HG02840 (cell line): ENCODE measurements around the gene NACA2.
"Not testable (repeated sequence)": the region's sequence is repeated elsewhere in the genome, so short reads cannot be mapped to it uniquely, and the experiment has no call there.

Experiments
- ATAC-seq: cut with Tn5 transposase; IDR thresholded peaks from one replicate; pipeline ENCODE4 v1.9.1; 2021; ENCODE audit warnings: mild to moderate bottlenecking, moderate library complexity, moderate number of reproducible peaks; ENCODE audit not compliant: unreplicated experiment, low FRiP score

The NACA2 gene

GRCh38 chr17:61580502-61580901, 10.5 kb downstream of the NACA2 start:
- no peak for ATAC-seq

DNA sequence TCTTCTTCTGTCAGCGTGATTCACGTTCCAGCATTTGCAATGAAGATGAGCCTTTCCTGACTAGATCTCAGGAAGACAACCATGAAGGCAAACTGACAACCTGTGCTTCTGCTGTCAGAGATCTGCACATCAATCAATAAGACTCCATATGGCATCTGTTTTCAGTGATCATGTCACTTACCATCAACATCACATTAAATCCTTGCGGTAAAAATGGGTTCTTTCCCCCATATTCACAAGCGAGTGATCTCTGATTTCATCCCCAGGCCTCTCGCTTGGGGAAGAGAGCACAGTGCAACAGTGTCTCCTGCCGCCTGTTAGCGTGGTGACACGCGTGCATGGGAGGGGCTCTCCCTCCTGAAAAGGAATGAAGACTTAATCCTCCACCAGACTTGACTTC, 11.1 kb downstream of the NACA2 start:
- no peak for ATAC-seq

GRCh38 chr17:61579347-61579746, 11.7 kb downstream of the NACA2 start:
- no peak for ATAC-seq

- no peak for ATAC-seq
Measured at GRCh38 chr17:61578645-61579044, 12.4 kb downstream of the NACA2 start.

GRCh38 chr17:61575983-61576382, 15.0 kb downstream of the NACA2 start:
- ATAC-seq, result no peak

DNA sequence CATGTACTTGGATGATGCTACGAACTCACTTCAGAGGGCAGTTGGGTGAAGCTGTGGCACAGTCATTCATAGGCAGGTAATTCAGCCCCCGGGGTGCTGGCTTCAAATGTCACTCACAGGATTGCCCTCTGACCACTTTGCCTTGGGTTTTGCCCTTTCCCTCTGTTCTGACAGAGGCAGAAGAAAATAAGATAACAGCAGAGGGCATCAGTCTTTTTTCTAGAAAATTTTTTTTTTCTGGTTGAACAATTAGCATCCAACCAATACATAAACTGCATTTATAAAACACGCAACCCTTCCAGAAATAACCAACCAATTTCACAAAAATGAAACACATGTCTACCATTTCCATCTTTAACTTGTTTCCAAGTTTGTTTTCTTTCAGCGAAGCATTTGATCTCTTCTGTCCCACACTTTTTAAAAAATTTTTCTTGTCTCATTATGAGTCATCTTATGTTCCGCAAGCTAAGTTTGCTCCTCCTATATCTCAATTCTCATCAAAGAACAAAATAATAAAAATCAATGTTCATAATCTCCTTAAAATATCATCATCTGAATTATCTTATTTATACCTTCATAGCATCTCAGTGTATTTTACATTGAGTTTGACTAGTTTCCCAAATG, 15.6 kb downstream of the NACA2 start:
- no peak for ATAC-seq

DNA sequence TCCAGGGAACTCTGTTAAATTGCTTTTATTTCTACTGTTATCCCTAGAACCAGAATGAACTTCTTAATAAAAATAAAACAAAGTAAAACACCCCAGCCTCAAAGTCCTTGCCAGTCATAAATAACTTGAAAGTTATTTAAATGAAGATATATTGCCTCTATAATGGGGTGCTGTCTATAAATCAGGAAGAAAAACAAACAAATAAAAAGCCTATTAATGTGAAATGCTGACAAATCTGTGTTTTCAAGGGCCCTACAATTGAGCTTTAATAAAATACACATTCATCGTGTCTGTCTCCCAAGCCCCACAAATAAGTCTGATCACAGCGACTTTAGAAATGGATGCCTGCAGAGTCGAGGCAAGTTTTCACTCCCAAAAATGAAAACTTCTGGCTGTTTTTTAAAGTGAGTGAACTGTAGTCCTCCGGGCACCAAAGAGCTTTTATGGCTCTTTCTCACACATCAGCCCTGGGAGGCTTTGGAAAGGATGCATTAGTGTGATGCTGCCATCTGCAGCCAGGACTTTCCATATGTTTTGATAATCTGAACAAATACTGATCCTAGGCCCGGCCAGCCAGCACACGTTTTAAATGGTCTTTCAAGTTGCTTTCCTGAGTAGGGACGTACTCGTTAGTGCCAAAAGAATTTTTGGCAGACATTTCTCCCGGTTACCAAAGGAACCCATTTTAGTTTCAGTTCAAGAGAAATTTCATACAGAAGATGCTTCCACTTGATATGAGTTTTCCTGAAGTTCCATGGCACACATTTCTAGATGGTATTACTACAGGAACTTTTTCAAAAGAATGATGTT, 16.3 kb downstream of the NACA2 start:
- ATAC-seq, result no peak

- ATAC-seq, result not testable (repeated sequence)
Measured at GRCh38 chr17:61572547-61572946, 18.5 kb downstream of the NACA2 start.

DNA sequence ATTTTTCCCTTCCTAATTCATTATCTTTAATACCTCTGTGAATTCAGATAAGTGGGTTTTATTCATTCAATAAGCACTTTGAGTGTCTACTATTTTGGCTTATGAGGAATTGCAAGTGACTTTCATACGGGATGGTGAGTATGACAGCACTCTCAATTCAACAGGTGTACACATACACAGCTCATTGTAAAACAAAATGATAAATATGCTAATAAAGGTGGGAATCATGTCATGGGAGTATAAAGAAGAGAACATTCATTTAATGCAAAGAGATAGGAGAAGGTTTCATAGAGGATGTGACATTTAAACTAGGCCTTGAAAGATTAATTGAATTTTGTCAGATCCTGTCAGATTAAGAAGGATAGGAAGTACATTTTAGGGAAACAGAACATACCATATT, 19.4 kb downstream of the NACA2 start:
- no peak for ATAC-seq

DNA sequence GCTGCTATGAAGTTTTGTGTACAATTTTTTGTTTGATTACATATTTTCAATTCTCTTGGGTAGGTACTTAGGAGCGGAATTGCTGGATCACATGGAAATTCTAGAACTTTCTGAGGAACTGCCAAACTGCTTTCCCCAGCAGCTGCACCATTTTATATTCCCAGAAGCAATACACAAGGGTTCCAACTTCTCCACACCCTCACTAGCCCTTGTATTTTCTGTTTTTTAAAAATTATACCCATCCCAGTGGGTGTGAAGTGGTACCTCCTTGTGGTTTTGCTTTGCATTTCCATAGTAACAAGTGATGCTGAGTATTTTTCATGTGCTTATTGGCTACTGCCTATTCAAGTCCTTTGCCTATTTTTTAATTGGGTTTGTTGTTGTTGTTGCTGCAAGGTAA, 20.9 kb downstream of the NACA2 start:
- ATAC-seq, result no peak

DNA sequence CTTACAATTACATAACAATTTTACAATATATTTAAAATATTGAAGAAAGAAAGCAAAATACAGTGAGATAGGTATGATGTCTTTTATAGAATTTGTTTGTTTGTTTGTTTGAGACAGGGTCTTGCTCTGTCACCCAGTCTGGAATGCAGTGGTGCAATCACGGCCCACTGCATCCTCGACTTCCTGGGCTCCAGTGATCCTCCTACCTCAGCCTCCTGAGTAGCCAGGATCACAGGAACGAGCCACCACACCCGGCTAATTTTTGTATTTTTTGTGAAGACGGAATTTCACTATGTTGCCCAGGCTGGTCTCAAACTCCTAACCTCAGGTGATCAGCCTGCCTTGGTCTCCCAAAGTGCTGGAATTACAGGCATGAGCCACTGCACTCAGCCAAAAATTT, 21.5 kb downstream of the NACA2 start:
- ATAC-seq, result not testable (repeated sequence)

DNA sequence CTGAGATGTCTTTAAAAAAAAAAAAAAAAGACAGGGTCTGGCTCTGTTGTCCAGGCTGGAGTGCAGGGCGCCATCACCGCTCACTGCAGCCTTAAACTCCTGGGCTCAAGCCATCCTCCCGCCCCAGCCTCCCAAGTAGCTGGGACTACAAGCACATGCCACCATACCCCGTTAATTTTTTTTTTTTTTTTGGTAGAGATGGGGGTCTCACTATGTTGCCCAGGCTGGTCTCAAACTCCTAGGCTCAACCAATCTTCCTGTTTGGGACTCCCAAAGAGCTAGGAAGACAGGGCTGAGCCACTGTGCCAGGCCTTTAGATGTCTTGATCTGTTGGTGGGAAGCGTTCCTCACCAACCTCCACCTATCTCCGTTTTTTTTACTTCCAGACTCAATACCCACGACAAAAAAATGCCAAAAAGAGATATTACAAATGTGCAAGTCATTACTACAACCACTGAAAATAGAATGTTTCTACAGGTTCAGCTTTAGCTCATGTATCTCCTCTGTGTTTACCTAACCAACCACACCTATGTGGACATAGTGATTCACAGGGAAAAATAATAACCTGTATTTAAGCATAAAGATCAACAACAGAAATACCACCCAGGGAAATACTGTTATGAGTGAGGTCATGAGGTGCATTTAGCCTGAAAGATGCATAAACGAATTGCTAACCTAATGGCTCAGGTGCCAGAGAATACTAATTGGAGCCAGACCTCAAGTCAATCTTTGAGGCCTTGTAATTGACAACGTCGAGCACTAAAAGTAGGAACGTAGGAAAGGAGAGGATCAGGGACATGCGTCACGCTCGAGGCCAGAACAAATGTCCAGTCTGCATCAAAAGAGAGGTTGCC, 22.6 kb downstream of the NACA2 start:
- no peak for ATAC-seq

DNA sequence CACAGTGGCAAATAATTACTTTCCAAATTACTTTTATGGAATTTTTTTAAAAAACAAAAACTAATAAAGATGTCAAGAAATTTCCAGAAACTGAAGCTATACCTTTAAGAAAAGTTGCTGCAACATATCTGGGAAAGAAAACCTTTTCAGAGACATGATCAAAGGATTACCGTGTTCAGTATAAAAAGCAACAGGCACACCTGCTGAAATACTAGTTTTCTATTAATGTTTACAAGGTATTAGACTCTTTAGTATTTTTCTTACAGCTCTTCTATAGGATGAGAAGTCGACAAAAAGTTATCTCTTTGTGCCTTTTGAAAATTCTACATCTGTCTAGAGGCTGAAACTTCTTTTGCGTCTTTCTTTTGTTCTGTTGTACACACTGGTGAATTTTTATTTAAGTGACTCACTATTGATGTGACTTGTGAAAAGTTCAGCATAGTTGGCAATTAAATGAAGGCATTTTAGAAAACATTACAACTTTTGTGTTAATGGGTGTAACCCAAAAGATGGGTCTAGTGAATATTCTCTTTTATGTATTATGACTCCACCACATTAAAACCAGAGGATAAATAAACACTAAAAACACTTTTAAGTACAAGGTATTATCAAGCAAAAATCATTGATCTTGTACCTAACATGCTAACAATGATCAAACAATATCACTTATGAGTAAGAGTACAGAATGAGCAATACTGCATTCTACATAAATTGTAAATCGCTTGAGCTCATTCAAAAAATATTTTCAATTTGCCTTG, 23.8 kb downstream of the NACA2 start:
- no peak for ATAC-seq

GRCh38 chr17:61566448-61566847, 24.6 kb downstream of the NACA2 start:
- ATAC-seq, result not testable (repeated sequence)

DNA sequence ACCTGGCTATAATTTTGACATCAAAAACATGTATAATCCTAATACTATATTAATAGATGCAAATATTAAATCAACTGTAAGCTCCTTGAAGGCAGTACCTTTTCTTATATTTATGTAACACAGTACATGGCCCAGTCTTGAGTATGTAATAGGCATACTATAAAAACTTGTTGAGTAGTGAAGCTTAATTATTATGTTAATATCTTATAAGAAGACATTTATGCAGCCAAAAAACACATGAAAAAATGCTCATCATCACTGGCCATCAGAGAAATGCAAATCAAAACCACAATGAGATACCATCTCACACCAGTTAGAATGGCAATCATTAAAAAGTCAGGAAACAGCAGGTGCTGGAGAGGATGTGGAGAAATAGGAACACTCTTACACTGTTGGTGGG, 25.2 kb downstream of the NACA2 start:
- not testable (repeated sequence) for ATAC-seq

DNA sequence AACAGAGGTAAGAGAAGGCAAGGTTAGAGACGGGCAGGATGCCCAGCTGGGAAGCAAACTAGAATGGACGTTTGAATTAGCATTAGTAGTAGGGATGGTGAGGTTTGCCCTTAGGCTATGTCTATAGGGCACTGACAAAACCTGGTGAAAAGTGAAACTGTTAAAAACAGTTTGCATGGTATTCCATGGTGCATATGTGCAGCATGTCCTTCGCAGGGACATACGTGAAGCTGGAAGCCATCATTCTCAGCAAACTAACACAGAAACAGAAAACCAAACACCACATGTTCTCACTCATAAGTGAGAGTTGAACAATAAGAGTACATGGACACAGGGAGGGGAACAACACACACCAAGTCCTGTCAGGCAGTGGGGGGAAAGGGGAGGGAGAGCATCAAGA, 25.8 kb downstream of the NACA2 start:
- no peak for ATAC-seq

- ATAC-seq, result no peak
Measured at GRCh38 chr17:61562287-61562686, 28.7 kb downstream of the NACA2 start.

DNA sequence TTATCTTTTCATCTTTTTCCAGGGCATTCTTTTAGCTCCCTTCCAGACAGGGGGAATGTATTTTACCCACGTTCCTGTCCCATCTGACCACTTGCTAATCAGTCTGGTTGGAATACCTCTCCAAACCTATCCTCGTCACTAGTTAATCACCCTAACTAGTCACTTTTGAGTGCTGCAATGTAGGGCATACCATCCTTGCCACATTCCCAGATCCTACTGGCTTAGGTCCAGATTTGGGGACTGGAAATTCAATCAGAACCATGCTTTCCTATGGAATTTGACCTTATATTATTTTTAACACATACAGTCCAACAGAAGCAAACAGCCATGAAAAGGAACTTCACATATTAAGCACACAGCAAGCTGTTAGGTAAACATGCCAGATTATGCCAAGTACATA, 29.7 kb downstream of the NACA2 start:
- ATAC-seq, result no peak

GRCh38 chr17:61560071-61560470, 30.9 kb downstream of the NACA2 start:
- no peak for ATAC-seq
